HG02763 (cell line): ENCODE measurements around the gene FGA.

ENCODE experiments used
- ATAC-seq: cut with Tn5 transposase; IDR thresholded peaks from one replicate; pipeline ENCODE4 v1.9.1; 2021; ENCODE audit warnings: mild to moderate bottlenecking, moderate library complexity; ENCODE audit not compliant: unreplicated experiment

Gene FGA

DNA sequence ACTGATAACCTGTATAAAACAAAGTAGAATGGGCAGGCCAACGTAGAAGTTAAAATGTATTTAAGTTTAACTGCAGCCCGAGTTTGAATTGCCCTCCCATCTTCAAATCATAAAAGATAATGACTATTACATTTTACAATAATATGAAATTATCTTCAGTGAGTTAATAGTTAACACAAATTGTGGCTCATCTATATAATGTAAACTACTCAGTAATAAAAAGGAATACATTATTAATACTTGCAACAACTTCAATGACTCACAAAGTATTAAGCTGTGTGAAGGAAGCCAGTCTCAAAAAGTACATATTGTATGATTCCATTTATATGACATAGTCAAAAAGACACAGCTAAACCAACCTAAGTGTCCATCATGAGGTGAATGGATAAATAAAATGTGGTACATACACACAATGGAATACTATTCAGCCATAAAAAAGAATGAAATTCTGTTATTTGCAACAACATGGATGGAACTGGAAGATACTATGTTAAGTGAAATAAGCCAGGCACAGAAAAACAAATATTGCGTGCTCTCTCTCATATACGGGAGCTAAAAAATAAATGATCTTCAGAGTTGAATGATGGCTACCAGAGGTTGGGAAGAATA lies 48.2 kb downstream of the FGA start:
- ATAC-seq = no peak
